Activated naive CD4-positive, alpha-beta T cell (primary cell): ENCODE data around the gene TGFB1I1.
"Not testable (repeated sequence)": the region's sequence is repeated elsewhere in the genome, so short reads cannot be mapped to it uniquely, and the experiment has no call there.

Experiments used
- DNase-seq, 4 experiments: peaks; one replicate each; lab custom pipeline; 2025; lab: John Stamatoyannopoulos, UW

Gene TGFB1I1

GRCh38 chr16:31471241-31471874 is 594 bp upstream of the TGFB1I1 start:
- no peak for DNase-seq

GRCh38 chr16:31472709-31473203 is 804 bp downstream of the TGFB1I1 start:
- DNase-seq: no peak

GRCh38 chr16:31473264-31473984 is 1.5 kb downstream of the TGFB1I1 start:
- no peak for DNase-seq

GRCh38 chr16:31474173-31474714 is 2.3 kb downstream of the TGFB1I1 start:
- DNase-seq: no peak

- DNase-seq: no peak
Measured at GRCh38 chr16:31474773-31475738, 3.1 kb downstream of the TGFB1I1 start.

- peak in 1 of 4 experiments; percentile 16 for DNase-seq
Measured at GRCh38 chr16:31475946-31476302, 4.0 kb downstream of the TGFB1I1 start.

- DNase-seq: peak; percentile 39 to 93 (median 81)
Measured at GRCh38 chr16:31476303-31477219, 4.6 kb downstream of the TGFB1I1 start.

- peak in 1 of 4 experiments; percentile 41 for DNase-seq
Measured at GRCh38 chr16:31477220-31478216, 5.6 kb downstream of the TGFB1I1 start.

- DNase-seq: no peak
Measured at GRCh38 chr16:31478956-31479355, 7.0 kb downstream of the TGFB1I1 start.

- no peak for DNase-seq
Measured at GRCh38 chr16:31479751-31480150, 7.8 kb downstream of the TGFB1I1 start.

GRCh38 chr16:31480851-31481536 is 9.0 kb downstream of the TGFB1I1 start:
- DNase-seq: no peak

GRCh38 chr16:31483081-31483480 is 11.1 kb downstream of the TGFB1I1 start, which contains the start of gene SLC5A2:
Gene SLC5A2, plus strand, starts transcription at chr16:31483123. Its CDS starts 14 bp downstream, at chr16:31483137.
- no peak for DNase-seq

GRCh38 chr16:31484048-31484447 is 12.1 kb downstream of the TGFB1I1 start:
- not testable (repeated sequence) for DNase-seq

GRCh38 chr16:31484491-31485171 is 12.7 kb downstream of the TGFB1I1 start:
- DNase-seq: no peak

GRCh38 chr16:31485571-31485970 is 13.6 kb downstream of the TGFB1I1 start:
- no peak for DNase-seq

- DNase-seq: no peak
Measured at GRCh38 chr16:31486045-31486444, 14.1 kb downstream of the TGFB1I1 start.

GRCh38 chr16:31487071-31487719 is 15.2 kb downstream of the TGFB1I1 start:
- no peak for DNase-seq
